Stimulated activated CD8-positive, alpha-beta memory T cell treated with anti-CD3 and anti-CD28 coated beads, Interleukin-7, amount 100 ng/mL, for 48 hours (primary cell): ENCODE data around the gene SNTN.

ENCODE experiments used
- DNase-seq, 2 donors: peaks; one replicate each; pipeline ENCODE4 v3.0.0-alpha.2; 2020; ENCODE audit warnings: low read depth in 1 of 2; ENCODE audit errors: extremely low read depth in 1 of 2

The SNTN gene

DNA sequence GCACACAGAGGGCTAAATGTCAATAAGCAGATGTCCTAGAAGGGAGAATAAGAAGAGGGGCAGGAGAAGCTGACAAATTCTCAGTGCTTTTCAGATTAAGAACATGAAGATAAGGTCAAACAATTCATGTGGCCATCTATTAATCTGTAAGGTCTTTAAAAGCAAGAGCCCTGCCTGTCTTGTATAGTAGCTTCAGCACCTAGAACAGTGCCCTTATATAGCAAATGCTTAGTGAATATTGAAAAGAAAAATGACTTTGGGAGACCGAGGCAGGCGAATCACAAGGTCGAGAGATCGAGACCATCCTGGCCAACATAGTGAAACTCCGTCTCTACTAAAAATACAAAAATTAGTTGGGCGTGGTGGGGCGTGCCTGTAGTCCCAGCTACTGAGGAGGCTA, 18.1 kb downstream of the SNTN start:
- DNase-seq, result no peak

DNA sequence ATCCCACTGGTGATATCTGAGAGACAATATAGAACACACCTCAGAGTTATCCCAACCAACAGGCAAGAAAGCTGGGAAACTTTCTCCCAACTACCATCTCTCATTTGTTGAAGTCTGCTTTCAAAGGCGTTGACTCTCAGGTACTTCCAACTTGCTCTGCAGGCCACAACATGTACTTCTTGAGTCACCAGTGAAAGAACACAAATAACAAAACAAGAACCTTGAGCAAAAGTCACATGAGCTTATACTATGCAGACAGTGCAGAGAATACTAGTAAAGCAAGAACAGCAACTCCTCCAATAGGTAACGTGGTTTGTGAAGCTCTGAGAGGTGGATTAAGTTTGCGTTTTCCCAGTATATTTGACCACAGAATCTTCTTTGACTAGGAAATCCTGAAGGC, 20.6 kb downstream of the SNTN start:
- DNase-seq, result no peak

DNA sequence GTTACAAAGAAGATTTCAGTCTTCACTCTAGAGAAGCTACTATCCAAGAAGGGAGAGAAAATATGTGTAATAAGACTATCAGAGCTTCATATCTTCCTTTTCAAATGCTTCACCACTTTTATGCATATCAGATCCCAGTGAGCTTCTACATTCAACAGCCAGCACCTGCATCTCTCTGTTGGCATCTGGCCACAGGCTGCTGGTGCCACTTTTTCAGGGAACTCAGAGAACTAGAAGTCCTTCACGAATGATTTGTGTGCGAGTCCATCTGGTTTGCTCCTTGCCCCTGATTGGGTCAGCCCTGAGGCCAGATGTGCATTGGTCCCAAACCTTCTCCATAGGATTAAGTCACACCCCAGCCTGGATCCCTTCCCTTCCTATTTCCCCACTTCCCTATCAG, 22.1 kb downstream of the SNTN start:
- DNase-seq, result no peak

DNA sequence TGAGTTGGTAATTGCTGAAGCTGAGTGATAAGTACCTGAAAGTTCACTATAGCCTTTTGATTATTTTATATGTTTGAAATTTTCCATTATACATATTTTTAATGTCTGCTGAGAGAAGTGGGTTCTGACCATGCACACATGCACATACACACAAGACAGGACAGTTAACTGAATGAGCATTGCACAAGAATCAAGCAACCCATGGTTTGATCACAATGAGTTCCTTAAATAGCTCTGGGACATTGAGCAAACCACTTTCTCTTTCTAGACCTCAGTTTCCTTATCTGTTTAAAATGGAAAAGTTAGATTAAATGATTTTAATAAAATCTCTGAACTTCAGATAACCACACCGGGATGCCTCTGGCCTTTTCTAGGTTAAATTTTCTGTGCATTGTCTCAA, 26.7 kb downstream of the SNTN start:
- no peak for DNase-seq

DNA sequence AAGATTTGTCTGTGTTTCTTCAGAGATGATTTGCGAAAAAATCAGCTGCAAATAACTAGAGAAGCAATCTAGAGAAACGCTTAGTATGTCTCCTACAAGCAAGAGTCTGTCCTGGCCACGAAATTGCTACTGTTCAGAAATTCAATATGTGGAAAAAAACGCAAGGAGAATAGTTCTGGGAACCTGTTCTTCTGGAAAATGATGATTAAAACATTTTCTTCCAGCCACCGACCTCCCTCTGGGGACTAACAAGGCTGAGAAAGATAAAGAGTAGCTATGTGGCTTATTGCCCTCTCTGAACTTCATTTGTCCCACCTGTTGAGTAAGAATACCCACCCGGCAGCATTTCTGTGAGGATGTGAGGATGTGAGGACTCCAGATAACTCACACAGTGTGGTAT, 31.6 kb downstream of the SNTN start:
- DNase-seq, result no peak

DNA sequence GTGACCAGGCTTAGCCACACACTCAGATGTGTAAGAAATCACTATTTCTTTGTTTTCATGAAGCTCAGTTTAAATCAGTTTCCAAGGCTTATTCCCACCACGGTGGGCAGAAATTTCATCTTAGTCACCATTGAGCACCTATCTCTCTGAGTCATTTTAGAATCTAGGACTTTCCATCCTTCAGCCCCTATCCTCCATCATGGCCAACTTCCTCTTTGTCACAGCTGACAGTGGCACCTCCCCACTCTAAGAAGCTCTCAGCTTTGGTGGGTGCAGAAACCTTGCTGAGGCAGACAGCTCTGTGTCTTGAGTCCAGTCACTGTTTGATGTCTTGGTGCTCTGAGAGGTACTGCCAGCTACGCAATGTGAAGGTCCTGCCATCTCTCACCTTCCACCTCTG, 32.9 kb downstream of the SNTN start:
- DNase-seq, result no peak

DNA sequence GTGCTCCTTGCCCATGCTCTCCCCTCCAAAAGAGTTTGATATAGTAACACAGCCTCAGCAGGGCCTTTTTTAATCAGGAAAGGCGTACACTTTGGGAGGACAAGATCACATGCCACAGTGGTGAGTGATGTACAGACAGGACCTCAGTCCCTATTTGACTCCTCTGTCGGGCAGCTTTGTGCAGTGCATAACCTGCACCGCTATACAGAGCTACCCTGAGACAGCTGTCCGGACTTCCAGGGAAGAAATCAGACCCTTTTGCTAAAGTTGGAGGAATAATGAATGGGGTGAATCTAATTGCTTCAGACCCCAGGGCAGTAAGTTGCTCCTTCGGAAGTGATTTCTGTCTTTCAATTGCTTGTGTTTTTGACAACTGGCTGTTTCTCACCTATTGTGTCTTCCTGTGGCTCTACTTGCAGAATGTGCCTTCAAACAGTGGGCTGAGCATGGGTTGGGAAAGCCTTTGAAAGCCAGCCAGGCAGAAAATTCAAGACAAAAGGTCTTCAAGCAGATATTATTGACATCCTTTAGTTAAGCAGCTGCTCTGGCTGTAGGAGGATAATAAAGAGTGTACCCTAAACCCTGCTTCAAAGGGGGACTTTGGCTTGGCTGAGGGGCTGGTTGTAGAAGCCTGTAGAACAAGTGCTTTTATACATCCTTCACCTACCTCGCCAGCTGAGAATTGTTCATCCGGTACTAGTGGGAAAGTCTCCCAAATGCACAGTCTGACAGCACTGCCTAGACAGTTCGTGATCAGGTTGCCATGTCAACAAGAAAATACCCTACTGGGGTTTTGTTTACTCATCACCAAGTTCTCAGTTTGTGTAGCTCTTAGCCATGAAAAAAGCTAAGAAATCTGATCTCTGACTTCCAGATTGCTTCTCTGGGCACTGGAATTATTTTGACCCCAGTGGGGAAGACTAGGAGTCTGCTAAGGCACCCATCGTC, 35.1 kb downstream of the SNTN start:
- no peak for DNase-seq

DNA sequence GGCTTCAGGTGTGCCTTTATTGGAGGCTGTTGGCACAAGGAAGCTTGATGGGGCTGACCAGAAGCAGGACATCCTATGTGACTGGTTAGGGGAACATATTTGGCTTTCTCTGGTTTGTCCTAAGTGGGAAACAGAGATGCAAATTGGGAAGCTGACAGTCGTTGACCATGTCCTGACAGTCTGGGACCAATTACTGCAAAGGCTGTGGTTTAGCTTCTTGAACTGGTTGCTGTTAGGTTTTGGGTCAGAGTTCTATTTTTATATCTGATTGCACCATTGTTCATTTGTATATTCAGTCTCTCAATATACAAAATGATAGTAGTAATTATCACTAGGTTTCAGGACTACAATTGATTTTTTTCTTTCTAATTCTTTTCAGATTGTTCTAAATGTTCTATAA, 36.8 kb downstream of the SNTN start:
- no peak for DNase-seq

DNA sequence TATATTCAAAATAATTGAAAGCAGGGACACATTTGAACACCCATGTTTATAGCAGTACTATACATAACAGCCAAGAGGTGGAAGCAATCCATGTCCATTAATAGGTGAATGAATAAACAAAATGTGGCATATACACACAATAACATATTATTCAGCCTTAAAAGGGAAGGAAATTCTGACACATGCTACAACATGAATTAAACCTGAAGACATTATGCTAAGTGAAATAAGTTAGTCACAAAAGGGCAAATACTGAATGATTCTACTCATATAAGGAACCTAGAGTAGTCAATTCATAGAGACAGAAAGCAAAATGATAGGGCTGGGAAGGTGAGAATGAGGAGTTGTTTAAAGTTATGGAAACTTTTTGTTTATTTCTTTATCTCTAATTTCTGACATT, 40.9 kb downstream of the SNTN start:
- no peak for DNase-seq

DNA sequence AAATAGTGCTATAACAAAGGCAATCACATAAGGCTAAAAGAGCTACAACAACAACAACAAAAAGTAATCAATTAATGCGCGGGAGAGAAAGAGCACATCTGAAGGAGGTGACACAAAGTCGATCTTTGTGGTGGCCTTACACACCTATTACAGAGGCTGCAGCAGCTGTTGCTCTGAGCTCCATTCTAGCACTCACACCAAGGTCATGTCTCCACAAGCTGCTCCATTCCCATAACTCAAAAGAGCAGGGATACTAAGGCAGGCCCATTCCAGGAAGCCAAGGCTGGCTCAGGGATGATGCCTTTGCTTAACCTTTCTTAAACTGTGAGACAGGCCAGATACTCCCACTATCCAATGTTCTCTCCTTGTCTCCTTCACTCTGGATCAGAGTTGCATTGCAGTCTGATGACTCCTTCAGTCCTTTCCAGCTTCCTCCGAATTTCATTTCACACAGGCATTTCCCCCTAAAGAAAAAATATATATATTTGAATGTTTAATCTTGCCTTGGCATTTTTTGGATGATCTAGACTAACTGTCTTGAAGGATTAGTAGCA, 52.7 kb downstream of the SNTN start:
- no peak for DNase-seq

DNA sequence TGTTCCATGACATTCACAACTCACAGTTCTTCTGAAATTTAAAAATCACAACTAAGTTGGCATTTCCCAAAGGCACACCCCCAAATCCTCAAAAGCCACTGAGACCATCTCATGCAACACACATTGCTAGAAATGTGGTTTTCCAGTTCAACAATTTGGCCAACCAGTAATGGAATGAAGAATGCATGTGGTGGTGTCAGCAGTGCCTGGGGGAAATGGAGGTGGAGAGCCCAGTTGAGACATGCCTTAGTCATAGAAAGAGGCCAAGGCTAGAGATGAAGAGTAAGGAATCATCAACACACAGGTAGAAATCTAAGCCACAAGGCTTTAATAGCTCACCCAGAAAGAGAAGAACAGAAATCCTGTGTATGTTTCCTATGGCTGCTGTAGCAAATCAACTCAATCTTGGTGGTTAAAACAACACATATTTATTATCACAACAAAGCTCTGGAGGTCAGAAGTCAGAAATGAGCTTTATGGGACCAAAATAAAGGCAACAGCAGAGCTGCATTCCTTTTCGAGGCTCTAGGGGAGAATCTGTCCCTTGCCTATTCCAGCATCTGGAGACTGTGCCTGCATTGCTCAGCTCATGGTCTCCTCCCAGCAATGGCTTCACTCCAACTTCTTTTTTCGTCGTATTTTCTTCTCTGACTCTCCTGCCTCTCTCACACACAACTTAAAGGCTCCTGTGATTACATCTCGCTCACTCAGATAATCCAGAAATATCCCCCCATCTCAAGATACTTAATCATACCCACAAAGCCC, 54.0 kb downstream of the SNTN start:
- DNase-seq, result no peak

DNA sequence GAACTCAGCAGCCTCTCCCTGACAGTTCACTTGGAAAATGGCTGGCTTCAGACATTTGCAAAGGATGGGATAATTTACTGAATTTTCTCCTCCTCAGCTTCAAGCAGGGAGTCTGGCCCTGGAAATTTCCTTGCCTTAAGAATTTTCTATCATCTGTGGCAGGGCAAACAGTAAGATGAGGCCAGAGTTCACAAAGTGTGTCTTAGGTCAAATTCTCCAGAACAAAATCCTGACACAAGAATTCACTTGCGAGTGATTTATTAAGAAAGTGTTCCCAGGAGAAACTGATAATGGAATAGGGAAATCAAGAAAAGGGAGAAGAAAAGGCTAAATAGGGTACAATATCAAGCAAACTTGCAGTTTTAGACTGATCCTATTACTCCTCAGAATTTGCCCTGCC, 55.3 kb downstream of the SNTN start:
- no peak for DNase-seq

DNA sequence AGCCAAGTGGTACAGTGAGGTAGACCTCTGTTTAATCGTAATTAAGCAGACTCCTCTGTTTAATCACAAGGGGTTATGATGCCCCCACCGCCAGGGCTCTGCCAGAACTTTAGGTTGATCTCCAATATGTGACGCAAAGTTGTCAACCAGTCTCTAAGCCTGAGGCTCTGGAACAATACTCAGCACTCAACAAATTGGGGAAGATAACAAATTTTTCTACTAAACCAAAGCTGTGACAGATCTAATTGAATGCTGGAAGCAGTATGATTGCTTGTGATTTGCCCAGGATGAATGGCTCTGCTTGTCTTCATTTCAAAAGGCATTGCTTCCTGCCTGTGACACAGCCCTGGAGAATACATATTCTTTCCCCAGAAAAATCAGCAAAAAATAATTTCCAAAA, 57.1 kb downstream of the SNTN start:
- DNase-seq, result no peak
